OCI-LY1 (cell line): ENCODE measurements around the gene TMEM131.

Source experiments
- H2AFZ ChIP-seq: fragments of 200-600 bp; sonication (generic), shearing (Covaris generic); 2 replicates; pipeline ENCODE4 v1.6.0; 2014; ENCODE audit warnings: antibody characterized with exemption, mild to moderate bottlenecking, low read length
- H3F3A ChIP-seq: fragments of 200-600 bp; sonication (generic), shearing (Covaris generic); 2 replicates; pipeline ENCODE4 v1.6.0; 2014; ENCODE audit warnings: mild to moderate bottlenecking, antibody characterized with exemption, low read length, moderate library complexity; ENCODE audit not compliant: insufficient read depth
- H3K27ac ChIP-seq: fragments of 200-600 bp; sonication (generic); 2 replicates; pipeline ENCODE4 v1.5.1; 2014; ENCODE audit warnings: low read length, mixed run types, mild to moderate bottlenecking, low read depth; ENCODE audit not compliant: poor library complexity, severe bottlenecking
- H3K27me3 ChIP-seq: fragments of 200-600 bp; sonication (generic); 2 replicates; pipeline ENCODE4 v1.6.0; 2014; ENCODE audit warnings: antibody characterized with exemption, mild to moderate bottlenecking, low read length, moderate library complexity; ENCODE audit not compliant: insufficient read depth
- H3K36me3 ChIP-seq: fragments of 200-600 bp; sonication (generic); 2 replicates; pipeline ENCODE4 v1.6.1; 2014; ENCODE audit warnings: mild to moderate bottlenecking, antibody characterized with exemption, low read length, moderate library complexity, mixed read lengths; ENCODE audit not compliant: insufficient read depth
- H3K4me1 ChIP-seq: fragments of 200-600 bp; sonication (generic); 2 replicates; pipeline ENCODE4 v1.5.1; 2014; ENCODE audit warnings: mild to moderate bottlenecking, low read length, moderate library complexity; ENCODE audit not compliant: insufficient read depth, severe bottlenecking
- H3K4me2 ChIP-seq: fragments of 200-600 bp; sonication (generic), shearing (Covaris generic); 2 replicates; pipeline ENCODE4 v1.6.1; 2014; ENCODE audit warnings: low read length
- H3K4me3 ChIP-seq: fragments of 200-600 bp; sonication (generic); 2 replicates; pipeline ENCODE4 v1.5.1; 2014; ENCODE audit warnings: low read length, low read depth, mild to moderate bottlenecking, mixed read lengths; ENCODE audit not compliant: poor library complexity, severe bottlenecking
- H3K79me2 ChIP-seq: fragments of 200-600 bp; shearing (Covaris generic); 2 replicates; pipeline ENCODE4 v1.6.1; 2016; ENCODE audit warnings: mixed run types, low read length, mixed read lengths; ENCODE audit not compliant: insufficient read depth
- H3K9ac ChIP-seq: fragments of 200-600 bp; sonication (generic), shearing (Covaris generic); 2 replicates; pipeline ENCODE4 v1.6.1; 2014; ENCODE audit warnings: mild to moderate bottlenecking, low read length, mixed read lengths
- H3K9me2 ChIP-seq: fragments of 200-600 bp; sonication (generic), shearing (Covaris generic); 2 replicates; pipeline ENCODE4 v1.6.1; 2014; ENCODE audit warnings: low read depth, mild to moderate bottlenecking, low read length, mixed read lengths
- H3K9me3 ChIP-seq: fragments of 200-600 bp; shearing (Covaris generic); 2 replicates; pipeline ENCODE4 v1.6.1; 2014; ENCODE audit warnings: low read length, mixed read lengths
- H4K20me1 ChIP-seq: fragments of 200-600 bp; sonication (generic), shearing (Covaris generic); 2 replicates; pipeline ENCODE4 v1.6.0; 2016; ENCODE audit warnings: mild to moderate bottlenecking, low read length; ENCODE audit not compliant: insufficient read depth
- EZH2 ChIP-seq: fragments of 200-600 bp; sonication (generic), shearing (Covaris generic); IDR thresholded peaks from 2 replicates; pipeline ENCODE4 v1.8.0; 2017; ENCODE audit warnings: borderline replicate concordance, mixed run types, mild to moderate bottlenecking, antibody characterized with exemption, low read length, moderate library complexity, mixed read lengths
- TF ChIP-seq, protein P1 (sequence below): fragments of 200-600 bp; sonication (generic), shearing (Covaris generic); IDR thresholded peaks from 2 replicates; pipeline ENCODE4 v1.5.1; 2017; ENCODE audit warnings: mild to moderate bottlenecking, antibody characterized with exemption, low read length, moderate library complexity, mixed read lengths

TMEM131 gene

DNA sequence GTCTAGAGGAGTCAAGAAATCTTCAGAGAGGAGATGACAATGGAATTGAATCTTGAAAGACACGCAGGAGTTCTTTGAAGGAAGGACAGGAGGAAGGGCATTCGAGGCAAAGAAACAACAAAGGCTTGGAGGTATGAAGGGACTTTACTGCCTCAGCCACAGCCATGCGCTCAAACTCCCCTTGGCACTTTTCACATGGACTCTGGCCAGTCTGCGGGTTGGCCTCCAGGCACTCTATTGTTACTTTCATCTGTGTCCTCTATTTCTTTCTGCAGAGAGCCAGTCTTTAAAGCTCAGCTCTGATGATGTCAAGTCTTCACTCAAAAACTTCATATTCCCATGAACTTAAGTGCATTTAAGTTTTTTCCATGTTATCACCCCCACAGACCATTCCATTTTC, 186.9 kb downstream of the TMEM131 start:
- Histone ChIP-seq H3K4me1 (peaks cover 3% of the 10 kb centered on the region), H3K9ac (no peak overlapping the region), H3K27ac (no peak overlapping the region), H4K20me1 (no peaks in the 10 kb centered on the region), H3K27me3 (no peaks in the 10 kb centered on the region), H3K9me2 (no peaks in the 10 kb centered on the region), H3K9me3 (no peaks in the 10 kb centered on the region), H3K4me2 (no peak overlapping the region), H3F3A (no peaks in the 10 kb centered on the region), H3K36me3 (peaks cover 36% of the 10 kb centered on the region; the same call in 1 of the 2 replicates), H3K4me3 (no peak overlapping the region), H3K79me2 (no peaks in the 10 kb centered on the region), H2AFZ (no peak overlapping the region)
- no peak for TF ChIP-seq EZH2
- TF ChIP-seq, protein P1, sequence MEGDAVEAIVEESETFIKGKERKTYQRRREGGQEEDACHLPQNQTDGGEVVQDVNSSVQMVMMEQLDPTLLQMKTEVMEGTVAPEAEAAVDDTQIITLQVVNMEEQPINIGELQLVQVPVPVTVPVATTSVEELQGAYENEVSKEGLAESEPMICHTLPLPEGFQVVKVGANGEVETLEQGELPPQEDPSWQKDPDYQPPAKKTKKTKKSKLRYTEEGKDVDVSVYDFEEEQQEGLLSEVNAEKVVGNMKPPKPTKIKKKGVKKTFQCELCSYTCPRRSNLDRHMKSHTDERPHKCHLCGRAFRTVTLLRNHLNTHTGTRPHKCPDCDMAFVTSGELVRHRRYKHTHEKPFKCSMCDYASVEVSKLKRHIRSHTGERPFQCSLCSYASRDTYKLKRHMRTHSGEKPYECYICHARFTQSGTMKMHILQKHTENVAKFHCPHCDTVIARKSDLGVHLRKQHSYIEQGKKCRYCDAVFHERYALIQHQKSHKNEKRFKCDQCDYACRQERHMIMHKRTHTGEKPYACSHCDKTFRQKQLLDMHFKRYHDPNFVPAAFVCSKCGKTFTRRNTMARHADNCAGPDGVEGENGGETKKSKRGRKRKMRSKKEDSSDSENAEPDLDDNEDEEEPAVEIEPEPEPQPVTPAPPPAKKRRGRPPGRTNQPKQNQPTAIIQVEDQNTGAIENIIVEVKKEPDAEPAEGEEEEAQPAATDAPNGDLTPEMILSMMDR, result no peak

DNA sequence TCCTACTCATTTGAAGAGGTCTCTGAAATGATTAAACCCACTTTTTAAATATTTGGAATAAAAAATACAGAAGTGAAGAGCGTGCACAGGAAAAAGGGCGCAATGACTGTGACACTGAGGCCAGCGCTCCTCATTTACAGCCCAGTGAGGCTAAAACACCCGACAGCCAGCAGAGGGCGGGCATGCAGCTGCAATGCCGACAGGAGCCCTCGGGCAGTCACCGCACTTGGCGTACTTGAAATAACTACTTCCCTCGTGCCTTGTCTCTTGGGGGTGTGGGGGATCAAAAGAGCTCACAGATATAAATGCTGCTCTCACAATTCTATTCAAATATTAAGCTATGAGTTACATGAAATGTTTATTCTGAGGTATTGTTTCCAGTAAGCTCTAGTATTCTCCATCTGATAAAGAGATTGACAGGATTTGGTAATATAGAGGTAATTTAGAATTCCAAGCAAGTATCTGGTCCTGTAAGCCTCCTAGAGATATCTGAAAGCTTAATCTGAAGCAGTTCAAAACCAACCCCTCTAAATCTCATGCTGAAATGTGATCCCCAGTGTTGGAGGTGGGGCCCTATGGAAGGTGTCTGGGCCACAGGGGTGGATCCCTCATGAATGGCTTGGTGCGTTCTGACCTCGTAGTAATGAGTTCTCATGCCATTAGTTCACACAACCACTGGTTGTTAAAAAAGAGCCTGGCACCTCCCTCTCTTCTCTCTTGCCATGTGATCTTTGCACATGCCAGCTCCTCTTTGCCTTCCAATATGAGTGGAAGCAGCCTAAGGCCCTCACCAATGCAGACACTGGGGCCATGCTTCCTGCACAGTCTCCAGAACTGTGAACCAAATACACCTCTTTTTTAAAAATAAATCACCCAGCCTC, 188.8 kb downstream of the TMEM131 start:
- no peaks in the 10 kb centered on the region for H3K79me2 ChIP-seq
- H3K9me3 ChIP-seq, result no peaks in the 10 kb centered on the region
- peaks cover 32% of the 10 kb centered on the region; the same call in 1 of the 2 replicates for H3K36me3 ChIP-seq
- no peaks in the 10 kb centered on the region for H4K20me1 ChIP-seq
- no peaks in the 10 kb centered on the region for H3F3A ChIP-seq
- H3K27me3 ChIP-seq, result no peaks in the 10 kb centered on the region
- H3K4me2 ChIP-seq, result no peak overlapping the region
- no peak overlapping the region for H3K27ac ChIP-seq
- H3K9me2 ChIP-seq, result no peaks in the 10 kb centered on the region
- no peak overlapping the region for H3K4me3 ChIP-seq
- no peak overlapping the region for H2AFZ ChIP-seq
- peaks cover 3% of the 10 kb centered on the region for H3K4me1 ChIP-seq
- TF ChIP-seq, protein P1, result peak; percentile 95
- no peak for TF ChIP-seq EZH2
- H3K9ac ChIP-seq, result no peak overlapping the region

DNA sequence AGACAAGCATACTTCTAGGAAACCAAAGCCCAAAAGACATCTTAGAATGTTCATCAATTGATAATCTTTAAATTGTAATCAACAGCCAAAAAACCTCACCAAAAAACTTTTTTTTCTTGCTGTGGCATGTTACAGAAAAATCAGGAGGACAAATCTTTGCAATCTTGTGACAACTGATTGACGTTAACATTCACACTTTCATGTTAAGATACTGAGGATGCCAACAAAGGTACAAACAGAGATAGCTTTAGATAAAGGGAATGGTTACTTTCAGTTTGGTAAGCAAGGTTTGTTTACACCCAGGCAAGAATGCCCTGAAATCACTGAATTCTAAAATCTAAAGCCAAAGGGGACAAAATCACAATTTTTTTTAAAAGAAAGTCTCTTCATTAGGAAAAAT, 190.0 kb downstream of the TMEM131 start:
- Histone ChIP-seq H3K4me3 (no peak overlapping the region), H3K9ac (no peak overlapping the region), H3K27ac (no peak overlapping the region), H2AFZ (no peak overlapping the region), H3K27me3 (no peaks in the 10 kb centered on the region), H3K9me3 (no peaks in the 10 kb centered on the region), H3K4me2 (no peak overlapping the region), H3K4me1 (peaks cover 3% of the 10 kb centered on the region), H3K79me2 (no peaks in the 10 kb centered on the region), H3K36me3 (peaks cover 25% of the 10 kb centered on the region; the same call in 1 of the 2 replicates), H3F3A (no peaks in the 10 kb centered on the region), H4K20me1 (no peaks in the 10 kb centered on the region), H3K9me2 (no peaks in the 10 kb centered on the region)
- TF ChIP-seq EZH2, result no peak
- TF ChIP-seq, protein P1, result no peak
